Keratinocyte (primary cell): ENCODE data around the gene SLC26A3. TPM values are rescaled to one million over a fixed set of nuclear protein-coding genes. Genes with fewer than 3 reads are reported as not detected.

Experiments used
- DNase-seq: peaks from one replicate; pipeline ENCODE4 v3.0.0-alpha.2; 2011; ENCODE audit warnings: low read depth, missing footprints, low spot score
- FAIRE-seq: peaks from 2 replicates; lab custom pipeline; 2011; peaks lifted over from hg19 to GRCh38; lab: Jason Lieb, UNC
- H2AFZ ChIP-seq: 2 replicates; pipeline ENCODE4 v1.6.0; 2012; ENCODE audit warnings: low read length, control low read depth, inconsistent platforms; ENCODE audit not compliant: control insufficient read depth
- H3K27ac ChIP-seq: 2 replicates; pipeline ENCODE4 v1.5.1; 2011; ENCODE audit warnings: low read length; ENCODE audit not compliant: control insufficient read depth, insufficient read depth
- H3K27me3 ChIP-seq: 3 replicates; pipeline ENCODE4 v1.6.0; 2011; ENCODE audit warnings: low read length; ENCODE audit not compliant: control insufficient read depth, insufficient read depth; ENCODE audit errors: extremely low read depth
- H3K36me3 ChIP-seq, 2 experiments: 2 replicates in 1 of 2; 3 replicates in 1 of 2; pipeline ENCODE4 v1.5.1; 2011; ENCODE audit warnings: low read length in 2 of 2, mild to moderate bottlenecking in 1 of 2; ENCODE audit not compliant: control insufficient read depth in 2 of 2, insufficient read depth in 2 of 2; ENCODE audit errors: extremely low read depth in 1 of 2
- H3K4me1 ChIP-seq: 3 replicates; pipeline ENCODE4 v1.5.1; 2011; ENCODE audit warnings: low read length; ENCODE audit not compliant: control insufficient read depth, insufficient read depth; ENCODE audit errors: extremely low read depth
- H3K4me2 ChIP-seq: 3 replicates; pipeline ENCODE4 v1.6.0; 2011; ENCODE audit warnings: low read depth, low read length; ENCODE audit not compliant: control insufficient read depth, insufficient read depth; ENCODE audit errors: extremely low read depth
- H3K4me3 ChIP-seq, 3 experiments: fragments of 200-600 bp in 1 of 3; sonication (generic) in 1 of 3; 2 replicates in 2 of 3; 3 replicates in 1 of 3; pipeline ENCODE4 v1.5.1; 2011 to 2016; ENCODE audit warnings: low read length in 3 of 3, mild to moderate bottlenecking in 3 of 3, control low read depth in 2 of 3, inconsistent platforms in 1 of 3, low read depth in 1 of 3, mixed read lengths in 1 of 3, mixed run types in 1 of 3, moderate library complexity in 1 of 3; ENCODE audit not compliant: control insufficient read depth in 2 of 3, insufficient read depth in 2 of 3; ENCODE audit errors: extremely low read depth in 1 of 3
- H3K79me2 ChIP-seq: 2 replicates; pipeline ENCODE4 v1.6.0; 2012; ENCODE audit warnings: low read length; ENCODE audit not compliant: control insufficient read depth, insufficient read depth
- H3K9ac ChIP-seq: 3 replicates; pipeline ENCODE4 v1.6.0; 2011; ENCODE audit warnings: low read length; ENCODE audit not compliant: control insufficient read depth, insufficient read depth; ENCODE audit errors: extremely low read depth
- H3K9me1 ChIP-seq: 3 replicates; pipeline ENCODE4 v1.6.0; 2011; ENCODE audit warnings: low read length; ENCODE audit not compliant: control insufficient read depth, insufficient read depth; ENCODE audit errors: extremely low read depth
- H3K9me3 ChIP-seq: 2 replicates; pipeline ENCODE4 v1.5.1; 2012; ENCODE audit warnings: low read depth, low read length; ENCODE audit not compliant: control insufficient read depth
- H4K20me1 ChIP-seq: 3 replicates; pipeline ENCODE4 v1.6.0; 2011; ENCODE audit warnings: low read length; ENCODE audit not compliant: control insufficient read depth, insufficient read depth; ENCODE audit errors: extremely low read depth
- EZH2 ChIP-seq: IDR thresholded peaks from one replicate; pipeline ENCODE4 v1.6.1; 2012; ENCODE audit warnings: inconsistent platforms, mild to moderate bottlenecking, low read length, moderate library complexity
- dilution Hi-C: fragments of 300-500 bp; cut with MboI; formaldehyde crosslinking; loops from one replicate; pipeline ENCODE4 v1.7.0; 2020; ENCODE audit warnings: low sequenced_read_pairs; ENCODE audit not compliant: extremely low pct_ligation_motif_present
- polyA plus RNA-seq, 5 experiments: library from polyadenylated mRNA; depleted of rRNA in 3 of 5; stranded (reverse) in 3 of 5; stranded (forward) in 1 of 5; unstranded in 1 of 5; fragments of >200 nt; gene quantifications; 1 replicate in 1 of 5; 2 replicates in 3 of 5; 3 replicates in 1 of 5; pipeline versions ENCODE4 v1.2.1 to v1.2.3, GENCODE V29; 2011 to 2012; ENCODE audit warnings: missing spikeins in 2 of 5, low read depth in 1 of 5, low replicate concordance in 1 of 5
- TF ChIP-seq, protein P1 (sequence below), 3 experiments: IDR thresholded peaks in 1 of 3; conservative IDR thresholded peaks in 1 of 3; optimal IDR thresholded peaks in 1 of 3; 2 replicates in 2 of 3; 3 replicates in 1 of 3; pipeline versions ENCODE3 to v1.5.1; 2011; ENCODE audit warnings: low read length in 3 of 3, mild to moderate bottlenecking in 3 of 3, moderate library complexity in 2 of 3, control low read depth in 1 of 3, inconsistent platforms in 1 of 3; ENCODE audit not compliant: insufficient read depth in 2 of 3; ENCODE audit errors: extremely low read depth in 1 of 3

SLC26A3 gene
- polyA plus RNA-seq, 1 donor (not counting 4 experiments of a cell fraction or from before 2014, with no cell fraction given): not detected

DNA sequence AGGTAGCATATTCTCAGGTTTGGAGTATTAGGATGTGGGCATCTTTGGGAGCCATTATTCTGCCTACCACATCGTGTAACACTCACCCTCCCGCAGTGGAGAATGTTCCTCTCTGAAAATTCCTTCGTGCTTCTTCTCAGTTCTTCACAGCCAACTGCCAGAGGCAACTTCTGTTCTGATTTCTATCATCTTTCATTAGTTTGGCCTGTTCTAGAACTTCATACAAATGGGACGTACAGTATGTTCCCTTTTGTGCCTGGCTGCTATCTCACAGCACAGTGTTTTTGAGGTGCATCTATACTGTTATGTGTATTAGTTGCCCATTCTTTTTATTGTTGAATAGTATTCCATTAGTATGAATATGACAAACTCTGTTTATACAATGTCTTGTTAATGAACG is 8.9 kb upstream of the SLC26A3 start:
- TF ChIP-seq EZH2: no peak
- TF ChIP-seq, protein P1, sequence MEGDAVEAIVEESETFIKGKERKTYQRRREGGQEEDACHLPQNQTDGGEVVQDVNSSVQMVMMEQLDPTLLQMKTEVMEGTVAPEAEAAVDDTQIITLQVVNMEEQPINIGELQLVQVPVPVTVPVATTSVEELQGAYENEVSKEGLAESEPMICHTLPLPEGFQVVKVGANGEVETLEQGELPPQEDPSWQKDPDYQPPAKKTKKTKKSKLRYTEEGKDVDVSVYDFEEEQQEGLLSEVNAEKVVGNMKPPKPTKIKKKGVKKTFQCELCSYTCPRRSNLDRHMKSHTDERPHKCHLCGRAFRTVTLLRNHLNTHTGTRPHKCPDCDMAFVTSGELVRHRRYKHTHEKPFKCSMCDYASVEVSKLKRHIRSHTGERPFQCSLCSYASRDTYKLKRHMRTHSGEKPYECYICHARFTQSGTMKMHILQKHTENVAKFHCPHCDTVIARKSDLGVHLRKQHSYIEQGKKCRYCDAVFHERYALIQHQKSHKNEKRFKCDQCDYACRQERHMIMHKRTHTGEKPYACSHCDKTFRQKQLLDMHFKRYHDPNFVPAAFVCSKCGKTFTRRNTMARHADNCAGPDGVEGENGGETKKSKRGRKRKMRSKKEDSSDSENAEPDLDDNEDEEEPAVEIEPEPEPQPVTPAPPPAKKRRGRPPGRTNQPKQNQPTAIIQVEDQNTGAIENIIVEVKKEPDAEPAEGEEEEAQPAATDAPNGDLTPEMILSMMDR (optimal IDR thresholded peaks at IDR 0.05 in 1 of 3, IDR thresholded peaks at IDR 0.05 in 1 of 3, conservative IDR thresholded peaks at IDR 0.05 in 1 of 3; ENCODE audit: extremely low read depth in 1 of 3, insufficient read depth in 2 of 3, low read length in 3 of 3): no peak
- Histone ChIP-seq H3K36me3 (no peaks in the 10 kb centered on the region), H3K79me2 (no peaks in the 10 kb centered on the region), H3K4me3 (no peak overlapping the region), H4K20me1 (no peaks in the 10 kb centered on the region), H3K4me2 (no peak overlapping the region), H3K9ac (no peak overlapping the region), H3K9me1 (no peaks in the 10 kb centered on the region), H3K27me3 (no peaks in the 10 kb centered on the region), H3K27ac (no peak overlapping the region), H3K4me1 (no peaks in the 10 kb centered on the region), H3K9me3 (no peaks in the 10 kb centered on the region), H2AFZ (no peak overlapping the region)
- FAIRE-seq (no peak), DNase-seq (no peak)
- dilution Hi-C loops: no loop called here

DNA sequence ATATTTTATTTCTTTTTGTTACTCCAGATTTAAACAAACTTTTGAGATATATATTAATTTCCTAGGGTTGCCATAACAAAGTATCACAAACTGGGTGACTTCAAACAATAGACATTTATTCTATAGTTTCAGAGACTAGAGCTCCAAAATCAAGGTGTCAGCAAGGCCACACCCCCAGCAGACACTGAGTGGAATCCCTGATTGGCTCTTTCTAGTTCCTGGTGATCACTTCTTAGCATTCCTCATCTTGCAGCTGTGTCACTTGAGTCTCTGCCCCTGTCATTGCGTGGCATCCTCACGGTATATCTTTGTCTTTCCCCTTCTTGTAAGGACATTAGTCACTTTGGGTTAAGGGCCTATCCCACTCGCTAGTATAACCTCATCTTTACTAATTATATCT is 7.6 kb upstream of the SLC26A3 start:
- DNase-seq (no peak), FAIRE-seq (no peak)
- Histone ChIP-seq H3K4me3 (no peak overlapping the region), H3K27me3 (no peaks in the 10 kb centered on the region), H3K27ac (no peak overlapping the region), H3K9me3 (no peaks in the 10 kb centered on the region), H3K4me2 (no peak overlapping the region), H4K20me1 (no peaks in the 10 kb centered on the region), H3K9me1 (no peaks in the 10 kb centered on the region), H2AFZ (no peak overlapping the region), H3K79me2 (no peaks in the 10 kb centered on the region), H3K4me1 (no peaks in the 10 kb centered on the region), H3K9ac (no peak overlapping the region), H3K36me3 (no peaks in the 10 kb centered on the region)
- no peak for TF ChIP-seq EZH2
- TF ChIP-seq, protein P1 (optimal IDR thresholded peaks at IDR 0.05 in 1 of 3, IDR thresholded peaks at IDR 0.05 in 1 of 3, conservative IDR thresholded peaks at IDR 0.05 in 1 of 3; ENCODE audit: extremely low read depth in 1 of 3, insufficient read depth in 2 of 3, low read length in 3 of 3): no peak
- dilution Hi-C loops: no loop called here
